Kidney (tissue), 14 donors: ENCODE results near the gene EFEMP1. TPM values are rescaled to one million over a fixed set of nuclear protein-coding genes. Genes with fewer than 3 reads are reported as not detected.

Source experiments
- DNase-seq, 5 donors: peaks; one replicate each; pipeline ENCODE4 v3.0.0-alpha.2; 2013 to 2020
- FAIRE-seq: peaks from 2 replicates; lab custom pipeline; 2012; peaks lifted over from hg19 to GRCh38; lab: Jason Lieb, UNC
- H3K27ac ChIP-seq, 2 donors: one replicate each; pipeline ENCODE4 v1.7.0; 2013; ENCODE audit warnings: low read depth in 2 of 2, low read length in 2 of 2, inconsistent platforms in 1 of 2
- H3K27me3 ChIP-seq: one replicate; pipeline ENCODE4 v1.7.1; 2013; ENCODE audit warnings: low read length, inconsistent platforms; ENCODE audit not compliant: control insufficient read depth, insufficient read depth
- H3K36me3 ChIP-seq, 3 donors: one replicate each; pipeline versions ENCODE4 v1.7.0 to v1.7.1; 2013; ENCODE audit warnings: low read length in 3 of 3, control low read depth in 1 of 3, inconsistent platforms in 1 of 3; ENCODE audit not compliant: insufficient read depth in 3 of 3, control insufficient read depth in 2 of 3
- H3K4me1 ChIP-seq, 3 donors: one replicate each; pipeline versions ENCODE4 v1.7.0 to v1.7.1; 2013; ENCODE audit warnings: low read length in 3 of 3, inconsistent platforms in 1 of 3, low read depth in 1 of 3; ENCODE audit not compliant: control insufficient read depth in 2 of 3, insufficient read depth in 2 of 3
- H3K4me3 ChIP-seq, 3 donors: one replicate each; pipeline versions ENCODE4 v1.7.0 to v1.8.1; 2013; ENCODE audit warnings: low read length in 3 of 3, control low read depth in 1 of 3, inconsistent platforms in 1 of 3
- H3K9ac ChIP-seq, 3 donors: one replicate each; pipeline versions ENCODE4 v1.7.0 to v1.7.1; 2013; ENCODE audit warnings: low read length in 3 of 3, control low read depth in 1 of 3, inconsistent platforms in 1 of 3
- H3K9me3 ChIP-seq, 3 donors: one replicate each; pipeline versions ENCODE4 v1.7.0 to v1.7.1; 2013; ENCODE audit warnings: low read length in 3 of 3, control low read depth in 1 of 3, inconsistent platforms in 1 of 3; ENCODE audit not compliant: control insufficient read depth in 2 of 3, insufficient read depth in 1 of 3
- intact Hi-C: fragments of 100-400 bp; cut with DNase I; formaldehyde crosslinking; loops from one replicate; pipeline ENCODE4 v1.11.1; 2022
- polyA plus RNA-seq: library from polyadenylated mRNA; stranded (reverse); fragments of 350-450 nt; fragmentation: Illumina TruSeq; extraction: RNeasy Lipid Tissue Mini Kit (QIAGEN cat#74804); gene quantifications from one replicate; pipeline ENCODE4 v1.2.3, GENCODE V29; 2014; ENCODE audit warnings: low read depth, low replicate concordance; ENCODE audit not compliant: insufficient read depth
- total RNA-seq: library from RNA; stranded (reverse); fragmentation: NEBNext Ultra II Directional; extraction: Animal tissue kit (Norgen Biotek cat#: 25700); gene quantifications from one replicate; pipeline ENCODE4 v1.2.1, GENCODE V29; 2021
- TF ChIP-seq, protein P1 (sequence below): IDR thresholded peaks from 3 replicates; pipeline ENCODE4 v1.5.1; 2012; ENCODE audit warnings: mild to moderate bottlenecking, moderate library complexity, borderline replicate concordance; ENCODE audit not compliant: insufficient read depth; ENCODE audit errors: extremely low read depth
- donor health status: control.
- donor health status: control.
- donor health status: control.
- donor health status: control.
- donor health status: control.
- donor health status: DM: yes; HTN: yes; CAD: no.
- donor health status: Normal renal cell carcinoma (clear cell type).

The EFEMP1 gene
- total and polyA plus RNA-seq, 2 donors from 2014 or later: 68.4 to 171 TPM

- H3K9ac ChIP-seq: no peak overlapping the region
- intact Hi-C loops: no loop called here
- no peaks in the 10 kb centered on the region for H3K4me1 ChIP-seq
- H3K36me3 ChIP-seq: no peaks in the 10 kb centered on the region
- no peak overlapping the region for H3K4me3 ChIP-seq
- DNase-seq: no peak
- H3K27me3 ChIP-seq: no peaks in the 10 kb centered on the region
- FAIRE-seq: no peak
- TF ChIP-seq, protein P1, sequence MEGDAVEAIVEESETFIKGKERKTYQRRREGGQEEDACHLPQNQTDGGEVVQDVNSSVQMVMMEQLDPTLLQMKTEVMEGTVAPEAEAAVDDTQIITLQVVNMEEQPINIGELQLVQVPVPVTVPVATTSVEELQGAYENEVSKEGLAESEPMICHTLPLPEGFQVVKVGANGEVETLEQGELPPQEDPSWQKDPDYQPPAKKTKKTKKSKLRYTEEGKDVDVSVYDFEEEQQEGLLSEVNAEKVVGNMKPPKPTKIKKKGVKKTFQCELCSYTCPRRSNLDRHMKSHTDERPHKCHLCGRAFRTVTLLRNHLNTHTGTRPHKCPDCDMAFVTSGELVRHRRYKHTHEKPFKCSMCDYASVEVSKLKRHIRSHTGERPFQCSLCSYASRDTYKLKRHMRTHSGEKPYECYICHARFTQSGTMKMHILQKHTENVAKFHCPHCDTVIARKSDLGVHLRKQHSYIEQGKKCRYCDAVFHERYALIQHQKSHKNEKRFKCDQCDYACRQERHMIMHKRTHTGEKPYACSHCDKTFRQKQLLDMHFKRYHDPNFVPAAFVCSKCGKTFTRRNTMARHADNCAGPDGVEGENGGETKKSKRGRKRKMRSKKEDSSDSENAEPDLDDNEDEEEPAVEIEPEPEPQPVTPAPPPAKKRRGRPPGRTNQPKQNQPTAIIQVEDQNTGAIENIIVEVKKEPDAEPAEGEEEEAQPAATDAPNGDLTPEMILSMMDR: no peak
- H3K27ac ChIP-seq: no peak overlapping the region
- H3K9me3 ChIP-seq: no peaks in the 10 kb centered on the region
Measured at GRCh38 chr2:55887901-55888624, 35.5 kb downstream of the EFEMP1 start.

DNA sequence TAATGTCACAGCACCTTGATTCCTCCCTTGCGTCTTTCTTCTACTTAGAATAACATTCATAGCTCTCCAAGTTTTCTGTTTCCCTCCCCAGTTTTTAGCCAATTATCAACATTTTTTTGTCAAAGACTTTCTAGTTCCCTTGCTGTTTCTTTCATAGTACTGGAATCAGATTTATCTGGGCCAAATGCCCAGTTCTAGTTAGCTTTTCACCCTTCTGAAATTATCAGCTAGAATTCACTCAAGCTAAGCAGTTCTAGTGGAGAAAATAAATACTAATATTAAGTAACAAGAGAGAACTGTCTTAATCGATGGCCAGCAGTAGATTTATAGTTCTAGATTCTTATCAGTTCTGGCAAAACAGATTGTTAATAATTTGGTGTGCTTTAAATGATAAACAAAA is 36.2 kb downstream of the EFEMP1 start:
- Histone ChIP-seq H3K4me1 (no peaks in the 10 kb centered on the region), H3K27me3 (no peaks in the 10 kb centered on the region), H3K9me3 (no peaks in the 10 kb centered on the region), H3K27ac (no peak overlapping the region), H3K4me3 (no peak overlapping the region), H3K36me3 (no peaks in the 10 kb centered on the region), H3K9ac (no peak overlapping the region)
- TF ChIP-seq, protein P1: no peak
- peak in 1 of 5 donors; percentile 29 for DNase-seq
- no peak for FAIRE-seq
- intact Hi-C loops: no loop called here

GRCh38 chr2:55885944-55886281 is 37.7 kb downstream of the EFEMP1 start:
- TF ChIP-seq, protein P1: no peak
- no peak overlapping the region for H3K4me3 ChIP-seq
- no peaks in the 10 kb centered on the region for H3K4me1 ChIP-seq
- FAIRE-seq (no peak), DNase-seq (no peak)
- no peak overlapping the region for H3K9ac ChIP-seq
- intact Hi-C loops: no loop called here
- no peaks in the 10 kb centered on the region for H3K27me3 ChIP-seq
- H3K9me3 ChIP-seq: no peaks in the 10 kb centered on the region
- no peak overlapping the region for H3K27ac ChIP-seq
- H3K36me3 ChIP-seq: no peaks in the 10 kb centered on the region
